Large intestine (tissue), 12 donors: ENCODE data around the gene SERTAD2. TPM values are rescaled to one million over a fixed set of nuclear protein-coding genes. Genes with fewer than 3 reads are reported as not detected.

ENCODE experiments used
- DNase-seq, 2 donors: peaks; one replicate each; pipeline versions ENCODE4 v3.0.0 to v3.0.0-alpha.2; 2013
- H3K27ac ChIP-seq: one replicate; pipeline ENCODE4 v1.5.1; 2013; ENCODE audit warnings: low read length
- H3K27me3 ChIP-seq: 2 replicates; pipeline ENCODE4 v1.6.1; 2013; ENCODE audit warnings: low read length; ENCODE audit not compliant: control insufficient read depth, insufficient read depth
- H3K36me3 ChIP-seq: 2 replicates; pipeline ENCODE4 v1.6.1; 2013; ENCODE audit warnings: low read length; ENCODE audit not compliant: control insufficient read depth, insufficient read depth
- H3K4me1 ChIP-seq: one replicate; pipeline ENCODE4 v1.6.1; 2013; ENCODE audit warnings: low read length; ENCODE audit not compliant: control insufficient read depth, insufficient read depth
- H3K4me3 ChIP-seq: one replicate; pipeline ENCODE4 v1.5.1; 2013; ENCODE audit warnings: low read length
- H3K9me3 ChIP-seq: one replicate; pipeline ENCODE4 v1.6.1; 2013; ENCODE audit warnings: mild to moderate bottlenecking, low read depth, low read length, moderate library complexity; ENCODE audit not compliant: control insufficient read depth
- WGBS: methylation state at CpG from one replicate; pipeline ENCODE4 v1.1.5; 2013; ENCODE audit warnings: low lambda C conversion rate; ENCODE audit not compliant: insufficient coverage; 5-methylcytosine and 5-hydroxymethylcytosine counted together
- long read RNA-seq, 11 donors: transcript quantifications; one replicate each; lab custom pipeline, GENCODE V29; 2026
- polyA plus RNA-seq: library from polyadenylated mRNA; unstranded; fragments of 120-200 nt; gene quantifications from one replicate; pipeline ENCODE4 v1.2.1, GENCODE V29; 2013

SERTAD2 gene
- polyA plus RNA-seq = 19.7 TPM
- long read RNA-seq, donor 1, full-length matches to known transcripts = 5 of 5 reads
- long read RNA-seq, donor 1, partial matches to known transcripts = 0 of 5 reads
- long read RNA-seq, donor 1, other reads (novel, unspliced or antisense) = 0 of 5 reads
- long read RNA-seq, donor 2, full-length matches to known transcripts = 13 of 13 reads
- long read RNA-seq, donor 2, partial matches to known transcripts = 0 of 13 reads
- long read RNA-seq, donor 2, other reads (novel, unspliced or antisense) = 0 of 13 reads
- long read RNA-seq, donor 3 = 0 reads
- long read RNA-seq, donor 4, full-length matches to known transcripts = 2 of 2 reads
- long read RNA-seq, donor 4, partial matches to known transcripts = 0 of 2 reads
- long read RNA-seq, donor 4, other reads (novel, unspliced or antisense) = 0 of 2 reads
- long read RNA-seq, donor 5, full-length matches to known transcripts = 2 of 2 reads
- long read RNA-seq, donor 5, partial matches to known transcripts = 0 of 2 reads
- long read RNA-seq, donor 5, other reads (novel, unspliced or antisense) = 0 of 2 reads
- long read RNA-seq, donor 6, full-length matches to known transcripts = 8 of 8 reads
- long read RNA-seq, donor 6, partial matches to known transcripts = 0 of 8 reads
- long read RNA-seq, donor 6, other reads (novel, unspliced or antisense) = 0 of 8 reads
- long read RNA-seq, donor 7, full-length matches to known transcripts = 2 of 2 reads
- long read RNA-seq, donor 7, partial matches to known transcripts = 0 of 2 reads
- long read RNA-seq, donor 7, other reads (novel, unspliced or antisense) = 0 of 2 reads
- long read RNA-seq, donor 8, full-length matches to known transcripts = 15 of 15 reads
- long read RNA-seq, donor 8, partial matches to known transcripts = 0 of 15 reads
- long read RNA-seq, donor 8, other reads (novel, unspliced or antisense) = 0 of 15 reads
- long read RNA-seq, donor 9, full-length matches to known transcripts = 6 of 6 reads
- long read RNA-seq, donor 9, partial matches to known transcripts = 0 of 6 reads
- long read RNA-seq, donor 9, other reads (novel, unspliced or antisense) = 0 of 6 reads
- long read RNA-seq, donor 10, full-length matches to known transcripts = 6 of 6 reads
- long read RNA-seq, donor 10, partial matches to known transcripts = 0 of 6 reads
- long read RNA-seq, donor 10, other reads (novel, unspliced or antisense) = 0 of 6 reads
- long read RNA-seq, donor 11, full-length matches to known transcripts = 8 of 8 reads
- long read RNA-seq, donor 11, partial matches to known transcripts = 0 of 8 reads
- long read RNA-seq, donor 11, other reads (novel, unspliced or antisense) = 0 of 8 reads

GRCh38 chr2:64653109-64654062 lies at the start of gene SERTAD2:
Gene SERTAD2 (minus strand): TSS chr2:64653913. CDS start chr2:64636871, 17,042 bp downstream.
- Histone ChIP-seq H3K4me3 (peak within 1 kb of the TSS; percentile 96), H3K27ac (peak within 1 kb of the TSS; percentile 100), H3K36me3 (no peaks in the 10 kb centered on the region), H3K27me3 (no peaks in the 10 kb centered on the region), H3K9me3 (no peaks in the 10 kb centered on the region), H3K4me1 (peaks cover 30% of the 10 kb centered on the region)
- peak; percentile 87 to 90 for DNase-seq
- WGBS = no CpG with 5 or more reads among the region's 109 CpGs

- H3K9me3 ChIP-seq = no peaks in the 10 kb centered on the region
- no peaks in the 10 kb centered on the region for H3K27me3 ChIP-seq
- H3K4me1 ChIP-seq = no peaks in the 10 kb centered on the region
- no peak overlapping the region for H3K27ac ChIP-seq
- H3K4me3 ChIP-seq = no peak overlapping the region
- no peaks in the 10 kb centered on the region for H3K36me3 ChIP-seq
- 91% methylated on average over 1 of the region's 5 CpGs for WGBS
- no peak for DNase-seq
These were observed 46.6 kb upstream of the SERTAD2 start for GRCh38 chr2:64700133-64700809.

- H3K4me1 ChIP-seq = no peaks in the 10 kb centered on the region
These were observed 46.0 kb upstream of the SERTAD2 start for GRCh38 chr2:64699712-64700111.

GRCh38 chr2:64698668-64699444 lies 45.1 kb upstream of the SERTAD2 start:
- Histone ChIP-seq H3K36me3 (no peaks in the 10 kb centered on the region), H3K9me3 (no peaks in the 10 kb centered on the region), H3K4me3 (no peak overlapping the region), H3K4me1 (no peaks in the 10 kb centered on the region), H3K27me3 (no peaks in the 10 kb centered on the region), H3K27ac (no peak overlapping the region)
- whole genome bisulfite sequencing = 61% methylated on average over 2 of the region's 4 CpGs
- DNase-seq = peak in 1 of 2 donors; percentile 33

More at GRCh38 chr2:64699712-64700111, 46.0 kb upstream of the SERTAD2 start:
- no peak overlapping the region for H3K4me3 ChIP-seq
- WGBS = 60% methylated on average over 1 of the region's 8 CpGs
- no peaks in the 10 kb centered on the region for H3K27me3 ChIP-seq
- no peak for DNase-seq
- no peaks in the 10 kb centered on the region for H3K36me3 ChIP-seq
- no peaks in the 10 kb centered on the region for H3K9me3 ChIP-seq
- no peak overlapping the region for H3K27ac ChIP-seq

- Histone ChIP-seq H3K27me3 (no peaks in the 10 kb centered on the region), H3K4me1 (no peaks in the 10 kb centered on the region), H3K4me3 (no peak overlapping the region), H3K27ac (no peak overlapping the region), H3K9me3 (no peaks in the 10 kb centered on the region), H3K36me3 (no peaks in the 10 kb centered on the region)
- WGBS = 100% methylated on average over 1 of the region's 2 CpGs
- DNase-seq = peak in 1 of 2 donors; percentile 19
These were observed 44.5 kb upstream of the SERTAD2 start for GRCh38 chr2:64698177-64698643.

- Histone ChIP-seq H3K9me3 (no peaks in the 10 kb centered on the region), H3K27me3 (no peaks in the 10 kb centered on the region), H3K36me3 (no peaks in the 10 kb centered on the region), H3K4me1 (no peaks in the 10 kb centered on the region), H3K27ac (no peak overlapping the region), H3K4me3 (no peak overlapping the region)
- DNase-seq = no peak
- WGBS = 100% methylated on average over 3 of the region's 6 CpGs
These were observed 43.8 kb upstream of the SERTAD2 start for GRCh38 chr2:64697297-64698176.

GRCh38 chr2:64696636-64697035 lies 42.9 kb upstream of the SERTAD2 start:
- no peak for DNase-seq
- H3K4me1 ChIP-seq = no peaks in the 10 kb centered on the region
- no peak overlapping the region for H3K4me3 ChIP-seq
- no peaks in the 10 kb centered on the region for H3K36me3 ChIP-seq
- WGBS = no CpG with 5 or more reads among the region's 1 CpG
- H3K27ac ChIP-seq = no peak overlapping the region
- H3K9me3 ChIP-seq = no peaks in the 10 kb centered on the region
- H3K27me3 ChIP-seq = no peaks in the 10 kb centered on the region

GRCh38 chr2:64695721-64696261 lies 42.1 kb upstream of the SERTAD2 start:
- no peaks in the 10 kb centered on the region for H3K9me3 ChIP-seq
- H3K27me3 ChIP-seq = no peaks in the 10 kb centered on the region
- no peak overlapping the region for H3K4me3 ChIP-seq
- H3K4me1 ChIP-seq = no peaks in the 10 kb centered on the region
- DNase-seq = no peak
- no peaks in the 10 kb centered on the region for H3K36me3 ChIP-seq
- no peak overlapping the region for H3K27ac ChIP-seq
- no CpG with 5 or more reads among the region's 1 CpG for WGBS
